B cell (primary cell): ENCODE measurements around the gene NPAS3. TPM values are rescaled to one million over a fixed set of nuclear protein-coding genes. Genes with fewer than 3 reads are reported as not detected.

Experiments used
- ATAC-seq: fragments of 200-7000 bp; cut with Tn5 transposase; one replicate; pipeline ENCODE4 v1.10.0; 2021; ENCODE audit warnings: low read depth, mild to moderate bottlenecking, moderate number of reproducible peaks, moderate library complexity
- CTCF ChIA-PET: fragments of 350-600 bp; sonication (Branson Sonifier 250); formaldehyde crosslinking; loops from one replicate; lab custom pipeline; 2021; ENCODE audit warnings: antibody characterized with exemption, inconsistent platforms; lab: Charles Lee
- POLR2A ChIA-PET: fragments of 350-600 bp; sonication (Branson Sonifier 250); formaldehyde crosslinking; loops from one replicate; lab custom pipeline; 2021; ENCODE audit warnings: antibody characterized with exemption; lab: Charles Lee
- DNase-seq: peaks from one replicate; pipeline ENCODE4 v3.0.0; 2013
- H2AFZ ChIP-seq: 2 replicates; pipeline ENCODE4 v1.6.1; 2012; ENCODE audit warnings: mild to moderate bottlenecking, low read depth, low read length; ENCODE audit not compliant: insufficient read depth, poor library complexity, severe bottlenecking
- H3K27ac ChIP-seq, 2 donors: 1 replicate in 1 of 2; 2 replicates in 1 of 2; pipeline ENCODE4 v1.5.1; 2012 to 2013; ENCODE audit warnings: low read length in 2 of 2, mild to moderate bottlenecking in 2 of 2, moderate library complexity in 1 of 2
- H3K27me3 ChIP-seq, 4 experiments: fragments of 200-600 bp in 1 of 4; sonication (generic) in 1 of 4; replicated peaks in 1 of 4; 1 replicate in 2 of 4; 2 replicates in 2 of 4; pipeline versions ENCODE4 v1.6.1 to v1.7.0; 2013 to 2016; ENCODE audit warnings: low read length in 3 of 4, mild to moderate bottlenecking in 2 of 4, mixed read lengths in 1 of 4, moderate library complexity in 1 of 4; ENCODE audit not compliant: insufficient read depth in 4 of 4, control insufficient read depth in 3 of 4; ENCODE audit errors: control extremely low read depth in 1 of 4
- H3K36me3 ChIP-seq, 2 experiments: replicated peaks in 1 of 2; 1 replicate in 1 of 2; 2 replicates in 1 of 2; pipeline versions ENCODE4 v1.6.1 to v1.7.1; 2013; ENCODE audit warnings: low read length in 1 of 2; ENCODE audit not compliant: insufficient read depth in 2 of 2, control insufficient read depth in 1 of 2; ENCODE audit errors: control extremely low read depth in 1 of 2, extremely low read depth in 1 of 2
- H3K4me1 ChIP-seq, 2 donors: fragments of 200-600 bp in 1 of 2; sonication (generic) in 1 of 2; 1 replicate in 1 of 2; 2 replicates in 1 of 2; pipeline versions ENCODE4 v1.5.1 to v1.6.1; 2013 to 2017; ENCODE audit warnings: low read length in 2 of 2; ENCODE audit not compliant: control insufficient read depth in 2 of 2, insufficient read depth in 2 of 2
- H3K4me2 ChIP-seq: replicated peaks from 2 replicates; pipeline ENCODE3; 2012; ENCODE audit warnings: mild to moderate bottlenecking, low read depth, low read length; ENCODE audit not compliant: poor library complexity, severe bottlenecking
- H3K4me3 ChIP-seq, 5 experiments: fragments of 200-600 bp in 1 of 5; sonication (generic) in 1 of 5; 1 replicate in 3 of 5; 2 replicates in 2 of 5; pipeline versions ENCODE4 v1.5.1 to v1.7.0; 2011 to 2016; ENCODE audit warnings: low read length in 4 of 5, mild to moderate bottlenecking in 4 of 5, low read depth in 2 of 5, control low read depth in 1 of 5, moderate library complexity in 1 of 5; ENCODE audit not compliant: insufficient read depth in 1 of 5; ENCODE audit errors: control extremely low read depth in 1 of 5, extremely low read depth in 1 of 5
- H3K79me2 ChIP-seq: fragments of 200-600 bp; sonication (generic); one replicate; pipeline ENCODE4 v1.6.0; 2016; ENCODE audit warnings: low read length; ENCODE audit not compliant: control insufficient read depth, insufficient read depth
- H3K9ac ChIP-seq: fragments of 200-600 bp; sonication (generic); 2 replicates; pipeline ENCODE4 v1.6.1; 2017; ENCODE audit warnings: mild to moderate bottlenecking, low read length, moderate library complexity
- H3K9me3 ChIP-seq, 3 donors: one replicate each; pipeline versions ENCODE4 v1.6.1 to v1.7.1; 2013; ENCODE audit warnings: low read length in 2 of 3; ENCODE audit not compliant: control insufficient read depth in 2 of 3, insufficient read depth in 1 of 3; ENCODE audit errors: control extremely low read depth in 1 of 3
- H4K20me1 ChIP-seq: 2 replicates; pipeline ENCODE4 v1.6.0; 2012; ENCODE audit warnings: mild to moderate bottlenecking, low read length; ENCODE audit not compliant: insufficient read depth, control insufficient read depth, poor library complexity, severe bottlenecking
- H3K27ac Mint-ChIP-seq: one replicate; pipeline ENCODE4 v1.8.0; 2021; ENCODE audit warnings: mixed read lengths
- H3K27me3 Mint-ChIP-seq: one replicate; pipeline ENCODE4 v1.8.0; 2021; ENCODE audit warnings: mixed read lengths
- H3K4me1 Mint-ChIP-seq: one replicate; pipeline ENCODE4 v1.8.0; 2021; ENCODE audit warnings: mixed read lengths
- H3K4me3 Mint-ChIP-seq: one replicate; pipeline ENCODE4 v1.8.0; 2021; ENCODE audit warnings: mixed read lengths
- H3K9me3 Mint-ChIP-seq: one replicate; pipeline ENCODE4 v1.8.0; 2022; ENCODE audit warnings: mixed read lengths; ENCODE audit not compliant: insufficient read depth
- CTCF ChIP-seq: fragments of 200-600 bp; IDR thresholded peaks from one replicate; pipeline ENCODE4 v1.8.0; 2022; ENCODE audit warnings: antibody characterized with exemption, mild to moderate bottlenecking
- EZH2 ChIP-seq: IDR thresholded peaks from 2 replicates; pipeline ENCODE4 v1.6.1; 2012; ENCODE audit warnings: borderline replicate concordance, low read depth, mild to moderate bottlenecking, moderate library complexity, low read length; ENCODE audit not compliant: insufficient read depth, poor library complexity, severe bottlenecking
- WGBS: methylation state at CpG from one replicate; pipeline ENCODE4 v1.1.5; 2013; ENCODE audit warnings: missing lambda C conversion rate; ENCODE audit not compliant: insufficient coverage; 5-methylcytosine and 5-hydroxymethylcytosine counted together
- intact Hi-C: fragments of 100-400 bp; cut with micrococcal nuclease; formaldehyde crosslinking; loops from one replicate; pipeline ENCODE4 v1.10.0; 2022
- polyA plus RNA-seq: library from polyadenylated mRNA; depleted of rRNA; stranded (reverse); fragments of >200 nt; gene quantifications from 2 replicates; pipeline ENCODE4 v1.2.3, GENCODE V29; 2012
- total RNA-seq, 2 donors: library from RNA; stranded (reverse); fragments of 120-200 nt in 1 of 2; gene quantifications; 1 replicate in 1 of 2; 2 replicates in 1 of 2; pipeline versions ENCODE4 v1.2.3 to v1.2.4, GENCODE V29; 2013 to 2022

NPAS3 gene
- total and polyA plus RNA-seq, 2 donors (not counting 1 experiment from before 2014, with no cell fraction given) = not detected

DNA sequence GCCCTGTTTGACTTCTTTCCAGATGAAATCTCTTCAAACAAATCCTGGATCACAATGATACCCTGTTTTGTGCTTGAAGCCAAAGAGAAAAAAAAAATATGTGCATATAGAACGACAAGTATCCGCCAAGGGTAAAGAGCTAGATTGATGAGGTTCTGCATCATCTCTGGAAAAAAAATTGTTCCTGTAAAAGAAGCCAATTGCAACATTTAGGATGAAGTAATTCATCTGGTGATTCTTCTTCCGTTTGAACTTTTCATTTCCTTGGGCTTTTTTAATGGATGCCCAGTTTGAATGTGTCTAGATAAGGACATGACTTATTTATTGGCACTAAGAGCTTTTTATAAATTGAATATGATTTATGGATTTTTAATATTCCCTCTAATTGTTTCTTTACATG is 38.1 kb upstream of the NPAS3 start:
- CTCF ChIA-PET = no interaction called here
- Histone ChIP-seq H3K27me3 (no peaks in the 10 kb centered on the region), H3K4me2 (no peak overlapping the region), H3K79me2 (no peaks in the 10 kb centered on the region), H2AFZ (no peak overlapping the region), H3K36me3 (no peaks in the 10 kb centered on the region), H3K4me1 (no peaks in the 10 kb centered on the region), H3K4me3 (no peak overlapping the region), H3K9ac (no peak overlapping the region), H3K9me3 (peaks cover 0 to 1% (median 0%) of the 10 kb centered on the region in 3 donors), H4K20me1 (no peaks in the 10 kb centered on the region), H3K27ac (no peak overlapping the region)
- no peak for ATAC-seq
- TF ChIP-seq EZH2 = no peak
- TF ChIP-seq CTCF = no peak
- H3K4me3 Mint-ChIP-seq = no peak overlapping the region
- peaks cover 3% of the 10 kb centered on the region for H3K4me1 Mint-ChIP-seq
- no peaks in the 10 kb centered on the region for H3K9me3 Mint-ChIP-seq
- H3K27me3 Mint-ChIP-seq = no peaks in the 10 kb centered on the region
- POLR2A ChIA-PET = no interaction called here
- WGBS = 100% methylated on average over 2 of the region's 3 CpGs
- intact Hi-C loops = no loop called here
- DNase-seq = no peak
- H3K27ac Mint-ChIP-seq = no peak overlapping the region

- Histone ChIP-seq H3K4me2 (no peak overlapping the region), H2AFZ (no peak overlapping the region), H3K9ac (no peak overlapping the region), H3K4me1 (no peaks in the 10 kb centered on the region), H3K36me3 (no peaks in the 10 kb centered on the region), H3K79me2 (no peaks in the 10 kb centered on the region), H3K9me3 (peaks cover 0 to 2% (median 1%) of the 10 kb centered on the region in 3 donors), H3K27ac (no peak overlapping the region), H3K27me3 (no peaks in the 10 kb centered on the region), H3K4me3 (no peak overlapping the region), H4K20me1 (no peaks in the 10 kb centered on the region)
- ATAC-seq (no peak), DNase-seq (no peak)
- Mint-ChIP-seq H3K9me3 (no peaks in the 10 kb centered on the region), H3K27ac (no peak overlapping the region), H3K4me3 (no peak overlapping the region), H3K27me3 (no peaks in the 10 kb centered on the region), H3K4me1 (no peaks in the 10 kb centered on the region)
- intact Hi-C loops = no loop called here
- no CpG with 5 or more reads among the region's 2 CpGs for WGBS
- POLR2A ChIA-PET = no interaction called here
- TF ChIP-seq CTCF = no peak
- no peak for TF ChIP-seq EZH2
- CTCF ChIA-PET = no interaction called here
Measured at GRCh38 chr14:32905013-32905412, 33.7 kb upstream of the NPAS3 start.
